Stimulated activated CD8-positive, alpha-beta memory T cell treated with anti-CD3 and anti-CD28 coated beads, Interleukin-7, amount 100 ng/mL, for 48 hours (primary cell): ENCODE results near the gene NCOR2.

ENCODE experiments used
- DNase-seq, 2 donors: peaks; one replicate each; pipeline ENCODE4 v3.0.0-alpha.2; 2020; ENCODE audit warnings: low read depth in 1 of 2; ENCODE audit errors: extremely low read depth in 1 of 2

The NCOR2 gene

GRCh38 chr12:124566997-124567672 lies at the start of gene NCOR2:
TSS of gene NCOR2 (minus strand) at chr12:124567612. CDS start at chr12:124495251, 72,361 bp downstream.
- no peak for DNase-seq

GRCh38 chr12:124616394-124617221 lies 49.2 kb upstream of the NCOR2 start:
- no peak for DNase-seq

- no peak for DNase-seq
Measured at GRCh38 chr12:124614512-124615292, 47.3 kb upstream of the NCOR2 start.

GRCh38 chr12:124613151-124613585 lies 45.8 kb upstream of the NCOR2 start:
- DNase-seq = no peak

GRCh38 chr12:124612410-124612680 lies 44.9 kb upstream of the NCOR2 start:
- no peak for DNase-seq

- no peak for DNase-seq
Measured at GRCh38 chr12:124611559-124612409, 44.4 kb upstream of the NCOR2 start.

- no peak for DNase-seq
Measured at GRCh38 chr12:124610629-124611558, 43.5 kb upstream of the NCOR2 start.

GRCh38 chr12:124610021-124610612 lies 42.7 kb upstream of the NCOR2 start:
- DNase-seq = no peak

- peak; percentile 25 to 48 for DNase-seq
Measured at GRCh38 chr12:124609041-124609989, 41.9 kb upstream of the NCOR2 start.

- no peak for DNase-seq
Measured at GRCh38 chr12:124608450-124608870, 41.0 kb upstream of the NCOR2 start.

GRCh38 chr12:124607681-124608425 lies 40.4 kb upstream of the NCOR2 start:
- no peak for DNase-seq

- no peak for DNase-seq
Measured at GRCh38 chr12:124605883-124606774, 38.7 kb upstream of the NCOR2 start.

GRCh38 chr12:124605150-124605882 lies 37.9 kb upstream of the NCOR2 start:
- DNase-seq = no peak

GRCh38 chr12:124604264-124604680 lies 36.9 kb upstream of the NCOR2 start:
- DNase-seq = no peak

GRCh38 chr12:124603831-124604251 lies 36.4 kb upstream of the NCOR2 start:
- no peak for DNase-seq

GRCh38 chr12:124603100-124603541 lies 35.7 kb upstream of the NCOR2 start:
- DNase-seq = no peak
